Measurements from ENCODE around the gene SORCS3.

GRCh38 chr10:105206616-105207015 lies 565.5 kb downstream of the SORCS3 start:
- TF ChIP-seq CHD1 (IDR thresholded peaks at IDR 0.05; ENCODE audit: low read depth, low read length) (no peak), CTCF (conservative IDR thresholded peaks at IDR 0.05; ENCODE audit: low read depth, low read length) (no peak), POLR2A (IDR thresholded peaks at IDR 0.05; ENCODE audit: low read depth, low read length) (no peak), MAFK (IDR thresholded peaks at IDR 0.05; ENCODE audit: low read depth, low read length) (no peak), FOS (IDR thresholded peaks at IDR 0.05; ENCODE audit: low read depth, low read length) (no peak), RFX5 (IDR thresholded peaks at IDR 0.05; ENCODE audit: low read depth, low read length) (no peak)

Data from IMR-90 (cell line).